ENCODE data around the gene LRRC38. TPM values are rescaled to one million over a fixed set of nuclear protein-coding genes. Genes with fewer than 3 reads are reported as not detected.

Gene LRRC38
- polyA plus RNA-seq, 1 experiment = not detected

GRCh38 chr1:13499422-13499821, 14.4 kb downstream of the LRRC38 start:
- ChIA-PET POLR2A (no interaction called here), CTCF (no interaction called here)
- TF ChIP-seq CTCF (IDR thresholded peaks at IDR 0.05; ENCODE audit: insufficient read depth, low read depth, low read length) = no peak
- no peaks in the 10 kb centered on the region for H3K36me3 ChIP-seq (ENCODE audit: control insufficient read depth, insufficient read depth, low read length)
- no peak overlapping the region for H3K4me3 ChIP-seq (ENCODE audit: low read depth, low read length)
- no peak for DNase-seq (ENCODE audit: low read depth)
- H3K27me3 ChIP-seq (ENCODE audit: control insufficient read depth, insufficient read depth, low read length) = no peaks in the 10 kb centered on the region

- TF ChIP-seq CTCF (IDR thresholded peaks at IDR 0.05; ENCODE audit: insufficient read depth, low read depth, low read length) = no peak
- ChIA-PET POLR2A (no interaction called here), CTCF (no interaction called here)
- H3K4me3 ChIP-seq (ENCODE audit: low read depth, low read length) = no peak overlapping the region
- no peaks in the 10 kb centered on the region for H3K27me3 ChIP-seq (ENCODE audit: control insufficient read depth, insufficient read depth, low read length)
- no peak for DNase-seq (ENCODE audit: low read depth)
- no peaks in the 10 kb centered on the region for H3K36me3 ChIP-seq (ENCODE audit: control insufficient read depth, insufficient read depth, low read length)
Observed at GRCh38 chr1:13498553-13498952, 15.2 kb downstream of the LRRC38 start.

GRCh38 chr1:13495186-13495585, 18.6 kb downstream of the LRRC38 start:
- no peak overlapping the region for H3K4me3 ChIP-seq (ENCODE audit: low read depth, low read length)
- CTCF ChIA-PET = interaction anchor here (0.6 kb wide), 1 partner anchor 82 kb away, joined by 3 read pairs; no protein-coding TSS in a partner anchor
- POLR2A ChIA-PET = no interaction called here
- H3K27me3 ChIP-seq (ENCODE audit: control insufficient read depth, insufficient read depth, low read length) = no peaks in the 10 kb centered on the region
- H3K36me3 ChIP-seq (ENCODE audit: control insufficient read depth, insufficient read depth, low read length) = no peaks in the 10 kb centered on the region
- DNase-seq (ENCODE audit: low read depth) = no peak
- TF ChIP-seq CTCF (IDR thresholded peaks at IDR 0.05; ENCODE audit: insufficient read depth, low read depth, low read length) = no peak

GRCh38 chr1:13494712-13495111, 19.1 kb downstream of the LRRC38 start:
- CTCF ChIA-PET = interaction anchor here (0.6 kb wide), 1 partner anchor 82 kb away, joined by 3 read pairs; no protein-coding TSS in a partner anchor

GRCh38 chr1:13494025-13494424, 19.8 kb downstream of the LRRC38 start:
- ChIA-PET POLR2A (no interaction called here), CTCF (no interaction called here)
- Histone ChIP-seq H3K4me3 (ENCODE audit: low read depth, low read length) (no peak overlapping the region), H3K27me3 (ENCODE audit: control insufficient read depth, insufficient read depth, low read length) (no peaks in the 10 kb centered on the region), H3K36me3 (ENCODE audit: control insufficient read depth, insufficient read depth, low read length) (no peaks in the 10 kb centered on the region)
- no peak for DNase-seq (ENCODE audit: low read depth)
- no peak for TF ChIP-seq CTCF (IDR thresholded peaks at IDR 0.05; ENCODE audit: insufficient read depth, low read depth, low read length)

More at GRCh38 chr1:13494712-13495111, 19.1 kb downstream of the LRRC38 start:
- POLR2A ChIA-PET = no interaction called here
- Histone ChIP-seq H3K36me3 (ENCODE audit: control insufficient read depth, insufficient read depth, low read length) (no peaks in the 10 kb centered on the region), H3K27me3 (ENCODE audit: control insufficient read depth, insufficient read depth, low read length) (no peaks in the 10 kb centered on the region), H3K4me3 (ENCODE audit: low read depth, low read length) (no peak overlapping the region)
- no peak for DNase-seq (ENCODE audit: low read depth)
- no peak for TF ChIP-seq CTCF (IDR thresholded peaks at IDR 0.05; ENCODE audit: insufficient read depth, low read depth, low read length)
